Renal pelvis (tissue), 12 donors: Measurements from ENCODE around the gene SMIM41. TPM values are rescaled to one million over a fixed set of nuclear protein-coding genes. Genes with fewer than 3 reads are reported as not detected.

Source experiments
- DNase-seq: peaks from one replicate; pipeline ENCODE4 v3.0.0-alpha.2; 2013
- long read RNA-seq, 16 experiments: transcript quantifications; one replicate each; lab custom pipeline, GENCODE V29; 2026
- polyA plus RNA-seq, 3 donors: library from polyadenylated mRNA; unstranded; fragments of 120-200 nt; gene quantifications; one replicate each; pipeline ENCODE4 v1.2.1, GENCODE V29; 2013; ENCODE audit not compliant: insufficient read length in 3 of 3

Gene SMIM41
- polyA plus RNA-seq = under 1 TPM; 0.61 to 0.73 (median 0.73) TPM
- long read RNA-seq, donor 1 = 0 reads
- long read RNA-seq, donor 2, partial matches to known transcripts = 0 of 2 reads
- long read RNA-seq, donor 2, other reads (novel, unspliced or antisense) = 0 of 2 reads
- long read RNA-seq, donor 3, partial matches to known transcripts = 0 of 1 reads
- long read RNA-seq, donor 3, other reads (novel, unspliced or antisense) = 0 of 1 reads
- long read RNA-seq, donor 4 = 0 reads
- long read RNA-seq, donor 5, partial matches to known transcripts = 0 of 1 reads
- long read RNA-seq, donor 5, other reads (novel, unspliced or antisense) = 0 of 1 reads
- long read RNA-seq, donor 6 = 0 reads
- long read RNA-seq, donor 7, partial matches to known transcripts = 0 of 3 reads
- long read RNA-seq, donor 7, other reads (novel, unspliced or antisense) = 0 of 3 reads
- long read RNA-seq, donor 8 = 0 reads
- long read RNA-seq, donor 9, partial matches to known transcripts = 0 of 1 reads
- long read RNA-seq, donor 9, other reads (novel, unspliced or antisense) = 0 of 1 reads
- long read RNA-seq, donor 10 = 0 reads
- long read RNA-seq, donor 11, partial matches to known transcripts = 0 of 1 reads
- long read RNA-seq, donor 11, other reads (novel, unspliced or antisense) = 0 of 1 reads
- long read RNA-seq, donor 12, partial matches to known transcripts = 0 of 1 reads
- long read RNA-seq, donor 12, other reads (novel, unspliced or antisense) = 0 of 1 reads
- long read RNA-seq, donor 13 = 0 reads
- long read RNA-seq, donor 14 = 0 reads
- long read RNA-seq, donor 15, partial matches to known transcripts = 0 of 1 reads
- long read RNA-seq, donor 15, other reads (novel, unspliced or antisense) = 0 of 1 reads
- long read RNA-seq, donor 16 = 0 reads

DNA sequence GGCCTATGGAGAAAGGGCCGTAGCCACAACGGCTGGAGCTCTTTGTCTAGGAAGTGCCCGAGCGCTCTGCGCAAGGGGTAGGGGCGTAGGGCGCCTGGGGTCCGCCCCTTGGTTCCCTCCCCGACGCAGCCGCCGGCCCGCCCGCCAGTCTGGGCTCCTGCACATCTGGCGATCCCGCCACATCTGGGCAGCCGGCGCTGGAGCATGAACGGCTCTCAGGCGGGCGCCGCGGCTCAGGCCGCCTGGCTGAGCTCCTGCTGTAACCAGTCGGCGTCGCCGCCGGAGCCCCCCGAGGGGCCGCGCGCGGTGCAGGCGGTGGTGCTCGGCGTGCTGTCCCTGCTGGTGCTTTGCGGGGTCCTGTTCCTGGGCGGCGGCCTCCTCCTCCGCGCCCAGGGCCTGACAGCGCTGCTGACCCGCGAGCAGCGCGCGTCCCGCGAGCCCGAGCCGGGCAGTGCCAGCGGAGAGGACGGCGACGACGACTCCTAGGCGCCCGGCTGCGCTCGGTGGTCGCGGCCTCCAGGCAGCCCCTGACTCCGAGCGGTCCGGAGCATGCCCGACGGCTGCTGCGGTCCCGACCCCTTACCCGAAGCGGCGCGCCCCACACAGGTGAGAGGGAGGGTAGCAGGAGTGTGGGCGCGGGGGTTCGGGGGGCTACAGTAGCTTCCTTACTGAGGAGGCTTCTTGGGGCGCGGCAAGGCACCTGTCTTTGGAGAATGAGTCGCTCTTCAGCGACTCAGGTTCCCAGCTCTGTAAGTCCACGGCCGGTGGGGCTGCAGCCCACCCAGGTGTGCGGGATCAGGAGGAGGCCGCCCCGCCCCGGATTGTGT lies at the start of gene SMIM41:
SMIM41 (plus strand) TSS at position 129 of the 827 bp plus-strand sequence; CDS start at position 205, 76 bp downstream.
- DNase-seq = no peak

- DNase-seq = no peak
Observed at GRCh38 chr12:52032446-52032803, 47.1 kb upstream of the SMIM41 start.

GRCh38 chr12:52032804-52033445 lies 46.6 kb upstream of the SMIM41 start:
- DNase-seq = peak; percentile 96

GRCh38 chr12:52033446-52034140 lies 45.9 kb upstream of the SMIM41 start:
- no peak for DNase-seq

- DNase-seq = no peak
Observed at GRCh38 chr12:52035190-52035589, 44.3 kb upstream of the SMIM41 start.

GRCh38 chr12:52035926-52036325 lies 43.6 kb upstream of the SMIM41 start:
- DNase-seq = no peak

- DNase-seq = no peak
Observed at GRCh38 chr12:52036587-52037171, 42.8 kb upstream of the SMIM41 start.

- DNase-seq = no peak
Observed at GRCh38 chr12:52037248-52037861, 42.1 kb upstream of the SMIM41 start.

DNA sequence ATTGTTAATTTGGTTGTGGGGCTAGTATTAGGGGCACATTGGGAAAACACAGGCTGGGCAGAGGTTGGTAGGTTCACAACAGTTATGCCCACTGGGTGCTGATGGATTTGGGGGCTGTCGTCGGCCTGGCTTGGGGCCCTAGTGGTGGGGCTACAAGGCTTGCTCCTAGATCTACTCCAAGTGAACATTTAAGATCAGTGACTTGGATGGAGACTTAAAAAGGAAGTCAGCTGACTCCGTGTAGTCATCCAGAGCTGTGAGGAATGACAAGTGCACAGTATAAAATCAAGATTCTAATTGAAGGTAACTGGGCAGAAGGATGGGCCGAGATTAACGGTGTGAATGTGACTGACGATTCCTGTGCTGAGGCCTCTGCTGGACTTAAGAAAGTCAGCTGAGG lies 41.1 kb upstream of the SMIM41 start:
- no peak for DNase-seq

- no peak for DNase-seq
Observed at GRCh38 chr12:52041035-52041434, 38.5 kb upstream of the SMIM41 start.

DNA sequence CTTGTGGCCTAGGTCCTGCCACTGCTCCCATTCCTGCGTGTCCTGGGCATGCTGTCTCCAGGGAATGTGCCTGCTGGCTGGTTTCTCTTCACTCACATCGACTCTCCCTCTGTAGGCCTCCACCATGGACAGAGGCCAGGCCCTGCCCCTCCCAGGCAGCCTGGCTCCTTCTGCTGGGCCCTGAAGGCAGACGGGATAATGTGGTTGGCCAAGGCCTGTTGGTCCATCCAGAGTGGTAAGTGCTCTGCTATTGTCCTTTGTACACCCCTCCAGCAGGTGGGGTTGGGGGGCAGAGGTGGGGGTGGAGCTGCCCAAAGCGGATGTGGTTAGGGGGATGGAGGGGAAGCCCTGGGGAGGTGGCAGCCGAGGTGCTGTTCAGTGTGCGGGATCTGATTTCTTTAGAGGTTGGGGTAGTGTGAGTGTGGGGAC lies 37.8 kb upstream of the SMIM41 start:
- no peak for DNase-seq

DNA sequence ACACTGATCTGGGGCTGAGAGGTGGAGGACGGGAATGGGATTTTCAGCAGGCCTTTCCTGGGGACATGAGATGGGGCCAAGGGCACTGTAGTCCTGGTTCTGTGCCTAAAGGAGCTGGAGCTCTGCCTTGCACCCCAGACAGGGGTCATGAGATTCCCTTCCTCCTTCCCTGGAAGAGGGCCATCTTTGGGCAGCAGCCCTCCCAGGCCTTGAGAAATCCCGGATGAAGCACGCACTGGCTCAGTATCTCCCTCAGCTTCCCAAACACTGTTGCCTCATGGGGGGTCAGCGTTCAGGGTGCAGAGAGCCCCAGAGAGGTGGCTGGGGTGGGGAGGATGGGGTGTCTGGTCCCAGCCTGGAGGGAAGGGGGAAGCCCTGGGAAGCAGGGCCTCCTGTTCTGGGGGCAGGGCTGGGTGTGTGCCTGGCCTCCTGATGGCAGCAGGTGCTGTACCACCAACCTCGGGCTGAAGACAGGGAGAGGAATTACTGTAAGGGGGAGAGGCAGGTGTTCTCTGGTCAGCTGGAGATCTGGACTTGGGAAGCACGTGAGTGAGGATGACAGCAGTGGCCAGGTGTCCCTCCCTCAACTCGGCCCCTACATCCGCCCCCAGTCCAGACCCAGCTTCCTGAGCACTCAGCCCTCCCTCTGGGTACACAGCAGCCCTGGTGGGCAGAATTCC lies 36.7 kb upstream of the SMIM41 start:
- DNase-seq = no peak

DNA sequence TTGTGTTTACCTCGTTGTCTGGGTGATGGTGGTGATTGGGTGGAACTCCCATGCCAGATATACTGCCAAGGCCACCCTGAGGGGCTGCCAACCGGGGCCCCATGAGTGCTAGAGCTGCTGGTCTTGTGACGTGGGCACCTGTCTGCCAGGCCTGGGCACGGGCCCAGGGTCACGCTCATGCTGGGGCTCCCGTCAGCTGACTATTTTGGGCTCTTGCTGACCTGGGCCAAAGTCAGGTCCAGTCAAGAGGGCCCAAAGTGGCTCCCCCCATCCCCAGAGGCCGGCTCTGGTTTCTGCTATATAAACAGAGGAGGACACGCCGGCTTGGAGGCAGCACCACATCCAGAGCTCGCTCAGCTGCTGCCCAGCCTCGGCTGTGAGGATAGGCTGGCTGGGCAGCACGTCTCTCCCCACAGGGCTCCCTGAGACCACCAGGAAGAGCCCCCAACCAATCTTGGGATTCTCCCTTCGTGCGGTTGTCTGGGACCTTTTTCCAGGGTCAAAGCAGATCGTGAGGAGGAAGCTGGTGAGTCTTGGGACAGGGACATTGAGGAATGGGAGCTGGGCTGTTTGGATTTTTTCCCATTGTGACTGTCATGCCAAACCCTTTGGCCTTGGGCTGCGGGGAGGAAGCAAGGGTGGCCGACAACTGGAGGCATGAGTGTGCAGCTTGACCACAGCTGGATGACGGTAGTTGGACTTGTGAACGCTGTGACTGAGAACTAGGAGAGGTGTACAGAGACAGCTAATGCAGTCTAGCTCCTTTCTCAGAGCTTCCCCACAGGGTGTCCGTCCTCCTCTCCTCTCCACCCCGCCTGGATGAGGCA lies 35.9 kb upstream of the SMIM41 start:
- no peak for DNase-seq

- DNase-seq = no peak
Observed at GRCh38 chr12:52044292-52044983, 35.1 kb upstream of the SMIM41 start.

GRCh38 chr12:52045794-52046199 lies 33.7 kb upstream of the SMIM41 start:
- no peak for DNase-seq

- no peak for DNase-seq
Observed at GRCh38 chr12:52046859-52047258, 32.6 kb upstream of the SMIM41 start.

DNA sequence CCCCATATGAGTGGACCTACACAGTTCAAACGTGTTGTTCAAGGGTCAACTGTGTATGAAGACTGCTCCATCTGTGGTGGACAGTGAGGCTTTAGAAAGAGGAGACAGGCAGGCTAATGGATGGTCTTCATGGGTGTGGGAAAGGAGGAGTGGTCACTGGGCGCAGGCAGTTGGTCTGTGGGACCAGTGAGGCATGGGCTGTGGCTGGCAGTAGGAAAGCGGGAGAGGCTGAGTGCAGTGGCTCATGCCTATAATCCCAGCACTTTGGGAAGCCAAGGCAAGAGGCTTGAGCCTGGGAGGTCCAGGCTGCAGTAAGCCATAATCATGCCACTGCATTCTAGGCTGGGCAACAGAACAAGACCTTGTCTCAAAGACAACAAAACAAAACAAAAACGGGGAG lies 30.2 kb upstream of the SMIM41 start:
- DNase-seq = no peak

DNA sequence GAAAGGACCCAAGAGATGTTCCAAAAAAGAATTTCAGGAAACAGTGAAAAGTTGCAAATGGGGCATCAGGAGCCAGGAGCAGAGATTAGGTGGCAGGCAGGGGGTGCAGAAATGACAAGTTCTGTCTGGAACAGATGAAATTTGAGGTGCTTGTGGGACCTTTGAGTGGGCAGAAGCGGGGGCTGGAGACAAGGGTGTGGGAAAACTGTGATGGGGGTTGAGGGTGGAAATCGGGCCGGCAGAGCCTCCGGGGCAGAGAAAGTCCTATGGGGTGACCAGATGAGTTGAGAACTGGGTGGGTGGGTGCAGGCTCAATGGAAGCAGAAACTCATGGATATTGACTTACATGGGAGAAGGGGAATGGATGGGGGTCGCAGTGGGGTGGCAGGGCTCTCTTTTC lies 29.8 kb upstream of the SMIM41 start:
- DNase-seq = no peak
